ENCODE results near the gene RAN.
"Not testable (repeated sequence)": the region's sequence is repeated elsewhere in the genome, so short reads cannot be mapped to it uniquely, and the experiment has no call there.

The RAN gene

GRCh38 chr12:130878193-130879185 lies 6.6 kb downstream of the RAN start:
- DNase-seq (ENCODE audit: low read depth) = no peak

DNA sequence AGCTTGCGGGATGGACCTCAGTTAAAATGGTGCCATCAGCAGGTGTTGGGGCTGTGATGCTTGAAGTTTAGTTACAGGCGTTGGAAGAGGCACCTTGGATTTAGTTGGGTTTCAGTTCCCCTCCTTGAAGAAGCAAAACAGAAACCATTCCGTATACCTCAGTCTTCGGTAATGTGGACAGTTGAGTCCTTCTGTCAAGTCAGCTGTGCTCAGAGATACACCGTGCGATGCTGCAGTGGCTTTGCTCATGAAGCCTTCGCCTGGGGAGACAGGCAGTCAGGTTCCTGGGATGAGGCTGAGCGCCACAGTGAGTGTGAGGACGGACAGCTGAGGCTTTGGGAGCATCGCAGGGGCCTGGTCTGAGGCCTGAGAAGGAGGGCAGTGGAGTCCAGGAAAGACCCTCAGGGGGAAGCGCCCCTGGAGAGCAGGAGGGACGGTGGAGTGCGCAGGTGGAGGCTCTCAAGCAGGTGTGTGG lies 7.4 kb downstream of the RAN start:
- no peak for DNase-seq (ENCODE audit: low read depth)

DNA sequence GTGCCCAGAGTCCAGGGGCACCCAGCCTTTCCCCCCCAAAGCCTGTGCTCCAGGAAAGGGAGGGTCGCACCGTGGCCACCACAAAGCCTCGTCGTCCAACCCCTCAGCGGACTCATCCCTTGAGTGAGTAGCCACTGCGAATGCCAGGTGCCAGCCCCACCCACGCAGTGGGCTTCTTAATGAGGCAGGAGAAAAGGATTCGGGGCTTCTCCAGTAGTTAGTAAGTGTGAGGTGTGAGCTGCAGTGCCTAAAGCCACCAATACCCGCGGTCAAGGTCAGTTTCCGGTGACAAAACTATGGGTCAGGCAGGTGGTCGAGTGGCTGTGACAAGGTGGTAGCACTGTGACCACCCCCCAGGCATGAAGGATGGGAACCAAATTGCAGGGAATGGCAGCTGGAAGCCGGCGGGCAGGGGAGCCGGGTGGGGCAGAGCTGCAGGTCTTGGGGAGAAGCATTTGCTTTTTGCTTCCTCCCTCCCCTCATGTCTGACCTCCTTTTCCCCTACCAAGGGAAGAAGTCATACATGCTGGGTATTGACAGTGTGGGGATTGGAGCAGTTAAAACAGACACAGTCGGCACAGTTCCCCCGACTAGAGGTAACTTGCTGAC lies 8.0 kb downstream of the RAN start:
- no peak for DNase-seq (ENCODE audit: low read depth)

DNA sequence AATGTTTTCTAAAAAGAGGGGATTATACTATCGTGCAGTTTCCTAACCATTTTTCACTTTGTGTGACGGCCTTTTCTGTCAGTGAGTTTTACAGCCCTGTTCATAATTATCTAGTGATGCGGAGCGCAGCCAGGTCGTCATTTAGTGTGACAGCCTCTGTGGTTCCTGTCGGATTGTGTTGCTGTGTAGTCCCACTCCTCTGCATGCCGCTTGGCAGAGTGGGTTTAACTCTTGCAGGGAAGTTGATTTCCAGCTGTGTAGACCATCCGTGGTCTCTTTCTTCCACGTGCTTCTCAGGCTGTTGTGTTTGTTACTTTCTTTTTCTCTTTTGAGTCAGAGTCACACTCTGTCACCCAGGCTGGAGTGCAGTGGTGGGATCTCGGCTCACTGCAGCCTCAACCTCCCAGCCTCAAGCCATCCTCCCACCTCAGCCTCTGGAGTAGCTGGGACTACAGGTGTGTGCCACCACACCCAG lies 8.6 kb downstream of the RAN start:
- no peak for DNase-seq (ENCODE audit: low read depth)

- no peak for DNase-seq (ENCODE audit: low read depth)
Measured at GRCh38 chr12:130881046-130881445, 9.2 kb downstream of the RAN start.

DNA sequence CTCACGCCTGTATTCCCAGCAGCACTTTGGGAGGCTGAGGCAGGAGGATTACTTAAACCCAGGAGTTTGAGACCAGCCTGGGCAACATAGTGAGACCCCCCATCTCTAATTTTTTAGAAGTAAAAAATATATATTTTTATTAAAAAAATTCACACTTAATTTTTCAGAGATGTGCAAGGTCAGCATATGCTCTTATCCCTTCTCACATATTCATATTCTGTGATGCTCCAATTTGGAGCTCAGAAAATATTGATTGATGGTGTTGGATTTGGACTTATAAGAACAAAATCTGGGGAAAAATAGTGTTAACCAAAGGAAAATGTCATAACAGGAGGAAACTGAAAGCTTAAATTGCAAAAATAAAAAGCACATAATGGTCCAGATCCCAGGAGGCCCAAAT lies 9.7 kb downstream of the RAN start:
- DNase-seq (ENCODE audit: low read depth) = no peak

DNA sequence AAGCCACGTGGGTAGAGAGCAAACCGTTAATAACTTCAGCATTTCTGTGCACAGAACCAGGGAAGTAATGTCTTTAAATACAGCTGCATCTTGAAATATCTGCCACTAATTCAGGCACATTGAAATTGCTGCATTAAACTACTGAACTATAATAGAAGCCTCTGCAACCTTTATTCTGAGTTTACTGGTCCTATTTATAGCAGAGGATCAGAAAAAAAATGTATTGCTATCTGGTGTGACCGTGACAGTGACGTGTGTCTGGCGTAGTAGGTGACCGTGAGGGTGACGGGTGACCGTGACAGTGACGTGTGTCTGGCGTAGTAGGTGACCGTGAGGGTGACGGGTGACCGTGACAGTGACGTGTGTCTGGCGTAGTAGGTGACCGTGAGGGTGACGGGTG lies 15.3 kb downstream of the RAN start:
- DNase-seq (ENCODE audit: low read depth) = not testable (repeated sequence)

DNA sequence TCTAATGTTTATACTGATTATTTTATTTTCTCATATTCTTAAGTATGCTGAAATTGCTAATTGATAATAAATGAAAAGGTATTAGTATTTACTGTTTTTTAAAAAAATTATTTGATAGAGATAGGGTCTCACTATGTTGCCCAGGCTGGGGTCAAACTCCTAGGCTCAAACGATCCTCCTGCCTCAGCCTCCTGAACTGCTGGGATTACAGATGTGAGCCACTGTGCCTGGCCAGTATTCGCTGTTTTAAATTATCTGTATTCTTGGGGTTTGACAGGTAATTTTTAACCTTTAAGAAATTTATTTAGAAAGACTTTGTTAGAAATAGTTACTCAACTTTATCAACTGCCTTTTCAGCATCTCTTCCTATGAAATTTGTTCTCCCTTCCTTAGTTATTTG lies 32.2 kb downstream of the RAN start:
- no peak for DNase-seq (ENCODE audit: low read depth)

GRCh38 chr12:130904936-130905455 lies 33.1 kb downstream of the RAN start:
- not testable (repeated sequence) for DNase-seq (ENCODE audit: low read depth)

DNA sequence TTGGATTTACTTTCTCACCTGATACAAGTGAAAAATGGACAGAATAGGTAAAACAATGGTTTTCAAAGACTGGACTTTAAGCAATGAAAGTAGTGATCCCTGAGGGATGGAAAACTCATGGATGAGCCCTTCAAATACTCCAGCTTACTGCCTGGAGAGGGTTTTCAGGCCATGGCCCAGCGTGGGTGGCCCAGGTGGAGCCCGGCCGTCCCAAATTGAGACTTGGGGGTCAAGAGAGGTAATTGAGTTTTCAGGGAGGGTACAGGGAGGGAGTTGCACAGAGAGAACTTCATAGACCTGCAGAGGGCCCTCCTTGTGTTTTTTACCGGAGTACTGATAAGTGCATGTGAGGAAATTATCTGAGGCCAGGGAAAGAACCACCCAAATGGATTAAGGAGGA lies 37.2 kb downstream of the RAN start:
- DNase-seq (ENCODE audit: low read depth) = no peak

- no peak for DNase-seq (ENCODE audit: low read depth)
Measured at GRCh38 chr12:130911193-130911592, 39.3 kb downstream of the RAN start.

- DNase-seq (ENCODE audit: low read depth) = no peak
Measured at GRCh38 chr12:130911933-130912332, 40.1 kb downstream of the RAN start.

GRCh38 chr12:130916241-130916911 lies 44.5 kb downstream of the RAN start:
- no peak for DNase-seq (ENCODE audit: low read depth)

GRCh38 chr12:130917607-130918006 lies 45.7 kb downstream of the RAN start:
- no peak for DNase-seq (ENCODE audit: low read depth)

DNA sequence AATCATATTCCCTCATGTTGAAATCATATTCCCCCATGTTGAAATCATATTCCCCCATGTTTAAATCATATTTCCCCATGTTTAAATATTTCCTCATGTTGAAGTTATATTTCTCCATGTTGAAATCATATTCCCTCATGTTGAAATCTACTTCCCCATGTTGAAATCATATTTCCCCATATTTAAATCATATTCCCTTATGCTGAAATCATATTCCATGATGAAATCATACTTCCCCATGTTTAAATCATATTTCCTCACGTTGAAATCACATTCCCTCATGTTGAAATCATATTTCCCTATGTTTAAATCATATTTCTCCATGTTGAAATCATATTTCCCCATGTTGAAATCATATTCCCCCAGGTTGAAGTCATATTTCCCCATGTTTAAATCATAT lies 47.2 kb downstream of the RAN start:
- no peak for DNase-seq (ENCODE audit: low read depth)

DNA sequence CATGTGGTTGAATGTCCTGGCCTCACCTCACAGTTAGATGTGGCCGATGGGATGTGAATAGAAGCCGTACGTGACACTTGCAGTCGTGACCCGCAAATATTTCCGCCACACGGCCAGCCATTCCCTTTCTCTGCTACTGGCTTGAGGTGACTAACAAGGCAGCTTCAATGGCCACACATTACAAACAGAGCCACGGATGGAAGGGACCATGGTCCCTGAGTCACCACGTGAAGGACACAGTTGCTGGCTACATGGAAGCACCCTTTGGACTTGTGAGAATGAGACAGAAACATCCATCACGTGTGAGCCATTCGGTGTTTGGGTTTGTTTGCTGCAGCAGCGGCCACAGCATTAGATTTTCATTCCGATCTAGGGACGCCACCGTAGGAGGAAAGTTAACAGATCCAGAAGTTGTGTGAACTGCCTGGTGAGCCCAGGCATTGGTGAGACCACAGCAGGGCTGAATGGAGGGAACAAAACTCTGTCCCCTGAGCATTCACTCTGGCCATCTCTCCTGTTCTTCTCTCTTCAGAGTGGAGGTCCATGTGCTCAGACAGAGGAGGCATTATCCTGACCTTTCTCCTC lies 48.3 kb downstream of the RAN start:
- DNase-seq (ENCODE audit: low read depth) = no peak

DNA sequence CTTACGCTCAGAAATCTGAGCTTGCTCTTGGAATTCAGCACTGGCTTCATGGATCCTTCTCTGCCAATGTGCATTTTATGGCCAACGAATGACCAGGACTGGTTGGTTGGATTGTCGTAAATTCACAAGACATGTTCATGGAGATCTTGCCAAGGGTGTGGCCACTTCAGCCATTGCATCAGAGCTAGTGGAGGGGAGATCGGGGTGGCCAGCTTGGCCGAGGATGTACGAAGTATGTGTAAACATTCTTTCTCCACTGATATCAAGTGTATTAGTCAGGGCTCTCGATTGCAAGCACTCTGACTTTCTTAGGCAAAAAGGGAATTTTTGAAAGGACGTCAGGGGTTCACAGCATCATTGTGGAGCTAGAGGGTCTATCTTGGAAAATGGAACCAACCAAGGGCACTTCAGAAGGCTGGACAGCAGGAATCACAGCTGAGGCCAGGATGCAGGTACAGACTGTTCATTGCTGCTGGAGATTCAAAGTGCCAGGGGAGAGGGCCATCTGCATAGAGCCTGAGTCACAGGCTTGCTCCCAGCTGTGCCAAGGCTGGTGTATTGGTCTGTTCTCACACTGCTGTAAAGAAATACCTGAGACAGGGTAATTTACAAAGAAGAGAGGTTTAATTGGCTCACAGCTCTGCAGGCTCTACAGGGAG lies 49.0 kb downstream of the RAN start:
- no peak for DNase-seq (ENCODE audit: low read depth)

DNA sequence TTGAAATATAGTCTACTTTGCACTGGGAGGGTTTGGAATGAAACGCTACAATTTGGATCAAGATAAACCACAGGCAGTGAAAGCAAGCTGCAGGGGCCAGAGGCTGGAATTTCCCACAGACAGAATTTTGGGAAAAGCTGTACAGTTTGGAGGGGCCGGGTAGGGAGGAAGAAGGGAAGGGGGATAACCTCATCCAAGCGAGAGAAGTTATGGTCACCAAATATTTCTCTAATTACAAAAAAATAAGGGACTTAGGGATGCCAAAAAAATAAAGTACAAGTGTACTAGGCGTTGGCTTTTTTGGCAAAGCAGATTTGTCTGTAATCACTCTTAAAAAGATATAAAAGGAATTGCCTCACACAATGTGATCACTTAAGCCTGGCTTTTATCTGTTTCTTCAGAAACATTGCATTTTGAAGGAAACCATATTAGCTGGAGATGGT lies 50.7 kb downstream of the RAN start:
- DNase-seq (ENCODE audit: low read depth) = no peak

DNA sequence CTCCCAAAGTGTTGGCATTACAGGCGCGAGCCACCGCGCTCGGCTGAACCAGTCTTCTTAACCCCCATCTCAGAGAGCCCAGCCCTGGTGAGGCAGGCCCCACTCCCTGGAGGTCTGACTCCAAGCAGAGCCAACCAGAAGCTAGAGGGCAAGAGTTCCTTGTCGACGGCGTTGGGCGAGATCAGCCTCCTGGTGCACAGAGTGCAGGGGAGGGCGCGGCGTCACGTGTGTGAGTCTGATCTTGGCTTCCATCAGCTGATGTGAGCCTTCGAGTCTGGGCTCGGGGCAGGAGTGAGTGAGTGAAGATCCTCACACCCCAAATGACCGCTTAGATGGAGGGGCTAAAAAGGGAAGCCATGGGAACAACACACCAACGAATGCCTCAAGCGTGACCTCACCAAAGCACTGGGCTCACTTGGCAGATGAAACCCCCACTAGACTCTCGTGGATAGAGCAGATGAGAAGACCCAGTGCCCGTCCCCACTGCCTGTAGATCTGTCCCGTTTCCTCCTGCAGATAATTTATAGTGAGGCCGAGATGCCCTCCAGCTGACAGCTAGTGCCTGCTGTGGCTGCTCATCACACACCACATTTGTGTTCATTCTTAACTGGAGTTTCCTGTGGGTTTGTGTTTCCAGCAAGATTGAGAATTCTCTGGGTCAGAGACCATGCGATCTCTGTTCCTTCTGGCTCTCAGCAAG lies 53.2 kb downstream of the RAN start:
- DNase-seq (ENCODE audit: low read depth) = no peak

- no peak for DNase-seq (ENCODE audit: low read depth)
Measured at GRCh38 chr12:130925666-130926015, 53.8 kb downstream of the RAN start.
